KG1 (cell line): ENCODE measurements around the gene BGN.

ENCODE experiments used
- DNase-seq: peaks from one replicate; lab custom pipeline; 2025; lab: John Stamatoyannopoulos, UW

BGN gene

DNA sequence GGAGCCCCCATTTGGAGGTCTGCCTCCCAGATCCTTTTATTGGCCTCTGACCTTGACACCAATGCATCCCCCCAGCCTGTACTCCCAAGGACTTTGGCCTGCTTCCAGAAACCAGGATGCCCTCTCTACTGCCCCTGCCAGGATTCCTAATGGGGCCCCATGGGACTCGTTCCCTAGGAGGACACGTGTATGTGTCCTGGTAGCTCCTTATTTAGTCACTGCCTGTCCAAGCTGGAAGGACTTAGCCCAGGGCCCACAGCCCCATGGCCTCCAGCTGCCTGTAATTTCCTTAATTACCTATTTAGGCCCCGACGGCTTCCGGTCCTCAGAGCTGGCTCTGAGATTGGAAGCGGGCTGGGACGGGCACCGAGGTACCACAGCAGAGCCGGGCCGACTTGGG lies 32.0 kb downstream of the BGN start:
- DNase-seq: no peak

DNA sequence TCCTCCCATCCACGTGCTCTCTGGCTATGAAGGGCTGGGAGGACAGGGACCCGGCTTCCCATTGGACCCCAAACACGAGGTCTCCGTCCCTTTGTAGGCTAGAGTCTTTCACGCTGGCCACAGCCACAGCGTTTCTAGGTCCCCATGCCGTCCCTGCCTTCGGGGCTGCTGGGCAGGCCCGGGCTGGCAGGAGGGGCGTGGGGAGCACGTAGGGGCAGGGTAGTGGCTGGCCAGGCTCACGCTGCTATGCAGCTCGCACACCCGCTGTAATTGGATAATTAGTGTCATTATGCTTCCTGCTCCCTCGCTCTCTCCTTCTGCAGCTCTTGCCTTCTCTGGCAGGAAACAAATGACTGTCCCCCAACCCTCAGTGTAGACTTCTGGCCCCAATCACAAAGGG lies 32.4 kb downstream of the BGN start:
- no peak for DNase-seq

GRCh38 chrX:153530411-153531129 lies 35.8 kb downstream of the BGN start:
- DNase-seq: no peak

DNA sequence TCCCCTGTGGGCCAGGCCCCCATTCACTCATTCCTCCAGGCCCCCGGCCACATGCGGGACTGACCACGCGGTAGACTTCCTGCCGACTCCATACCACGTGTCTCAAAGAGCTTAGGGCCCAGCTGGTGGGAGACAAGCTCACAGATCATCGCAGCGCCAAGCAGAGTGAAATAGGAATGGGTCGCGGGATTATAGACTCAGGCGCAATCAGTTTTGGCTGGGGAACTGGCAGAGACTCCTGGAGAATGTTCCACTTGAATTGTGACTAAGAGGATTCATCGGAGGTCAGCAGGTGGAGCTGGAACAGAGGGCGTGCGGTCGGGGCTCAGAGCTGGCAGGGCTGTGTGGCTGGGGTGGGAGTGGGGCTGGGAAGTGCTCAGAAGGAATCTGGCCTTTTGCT lies 38.3 kb downstream of the BGN start:
- no peak for DNase-seq

DNA sequence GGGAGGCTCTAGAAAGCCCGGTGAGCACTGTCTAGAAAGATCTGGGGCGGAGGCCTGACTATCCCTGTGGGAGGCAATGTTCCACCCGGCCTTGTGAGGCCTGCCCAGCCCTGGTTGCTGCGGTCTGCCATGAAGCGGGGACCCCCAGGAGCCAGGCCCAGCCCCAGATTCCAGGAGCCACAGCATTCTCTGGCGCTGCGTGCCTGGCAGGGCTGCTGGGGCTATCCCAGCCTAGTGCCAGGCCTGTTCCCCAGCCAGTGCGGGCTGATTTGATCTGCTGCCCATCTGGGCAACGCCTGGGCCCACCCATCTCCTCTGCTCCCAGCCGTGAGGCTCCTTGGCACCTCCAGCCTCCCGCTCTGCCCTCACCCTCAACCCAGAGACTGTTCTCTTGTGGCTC lies 42.3 kb downstream of the BGN start:
- DNase-seq: no peak

GRCh38 chrX:153537526-153538295 lies 42.9 kb downstream of the BGN start:
- DNase-seq: no peak

DNA sequence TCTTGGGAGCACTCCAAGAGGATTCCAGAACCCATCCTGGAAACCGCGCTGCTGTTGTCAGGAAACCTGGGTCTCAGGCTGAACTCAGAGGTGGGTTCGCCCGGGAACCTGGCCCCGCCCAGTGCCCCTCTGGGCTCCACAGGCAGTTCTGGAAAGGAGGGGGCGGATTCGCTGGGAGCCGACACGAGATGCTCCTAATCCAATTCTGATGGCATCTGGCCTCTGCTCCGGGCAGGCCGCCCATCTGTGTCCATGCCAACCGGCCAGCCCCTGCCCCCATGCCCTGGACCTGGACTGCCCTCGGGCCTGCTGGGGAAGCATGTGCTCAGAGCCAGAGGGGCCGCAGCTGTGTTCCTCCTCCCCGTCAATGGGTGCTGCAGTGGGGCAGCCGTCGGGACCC lies 43.6 kb downstream of the BGN start:
- no peak for DNase-seq

DNA sequence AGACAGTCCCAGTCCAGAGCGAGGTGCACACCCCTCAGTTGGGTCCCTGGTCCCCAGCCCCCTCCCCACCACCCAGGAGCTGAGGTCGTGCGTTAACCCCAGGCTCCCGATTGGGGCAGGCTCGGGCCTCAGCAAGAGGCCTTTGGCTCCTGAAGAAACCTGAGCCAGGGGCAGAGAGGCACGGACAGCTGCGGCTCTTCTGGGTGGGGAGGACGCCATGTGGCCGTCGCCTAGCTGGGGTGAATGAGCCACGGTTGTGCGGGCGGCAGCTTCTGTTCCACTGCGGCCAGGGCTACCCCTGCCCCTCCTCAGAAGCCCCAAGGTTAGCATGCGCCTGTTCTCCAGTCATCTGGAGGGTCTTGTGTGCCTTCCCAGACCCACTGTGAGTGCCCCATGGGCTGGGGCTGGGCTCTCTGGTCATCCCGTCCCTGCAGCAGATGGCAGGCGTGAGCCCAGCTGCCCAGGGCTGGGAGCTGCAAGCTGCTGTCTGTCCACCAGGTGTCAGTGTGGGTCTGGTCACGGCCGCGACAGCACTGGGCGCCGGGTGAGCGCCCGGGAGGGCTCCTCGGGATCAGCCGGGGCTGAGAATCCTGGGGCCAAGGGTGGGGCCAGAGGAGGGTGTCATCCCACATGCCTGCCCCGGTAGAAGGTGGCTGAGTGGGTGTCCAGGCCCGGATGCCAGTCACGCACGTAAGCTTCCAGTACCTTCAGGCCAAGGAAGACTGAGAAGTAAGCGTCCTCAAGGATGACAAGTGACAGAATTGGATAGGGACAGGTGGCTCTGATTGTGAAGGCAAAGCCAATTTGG lies 44.6 kb downstream of the BGN start:
- peak; percentile 4 for DNase-seq

GRCh38 chrX:153539979-153540358 lies 45.2 kb downstream of the BGN start:
- DNase-seq: no peak

DNA sequence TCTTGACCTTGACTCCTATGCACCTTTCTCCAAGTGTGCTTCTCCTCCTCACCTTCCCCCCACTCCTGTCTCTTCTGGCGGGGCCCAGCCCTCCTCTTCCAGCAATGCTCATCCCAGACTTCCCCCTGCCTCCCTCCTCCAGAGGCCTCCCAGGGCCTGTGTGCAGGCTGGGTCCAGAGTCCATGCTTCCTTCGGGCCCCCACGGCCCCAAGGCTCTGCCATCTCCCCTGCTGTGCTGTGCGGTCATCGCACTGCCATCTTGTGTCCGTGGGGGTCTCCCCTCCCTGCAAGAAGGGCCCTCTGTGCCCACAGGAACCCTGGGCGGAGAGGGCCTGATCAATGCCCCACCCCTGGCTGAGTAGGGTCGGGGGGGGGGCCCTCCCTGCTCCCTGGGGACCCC lies 49.9 kb downstream of the BGN start:
- no peak for DNase-seq

GRCh38 chrX:153546386-153546785 lies 51.6 kb downstream of the BGN start:
- no peak for DNase-seq

DNA sequence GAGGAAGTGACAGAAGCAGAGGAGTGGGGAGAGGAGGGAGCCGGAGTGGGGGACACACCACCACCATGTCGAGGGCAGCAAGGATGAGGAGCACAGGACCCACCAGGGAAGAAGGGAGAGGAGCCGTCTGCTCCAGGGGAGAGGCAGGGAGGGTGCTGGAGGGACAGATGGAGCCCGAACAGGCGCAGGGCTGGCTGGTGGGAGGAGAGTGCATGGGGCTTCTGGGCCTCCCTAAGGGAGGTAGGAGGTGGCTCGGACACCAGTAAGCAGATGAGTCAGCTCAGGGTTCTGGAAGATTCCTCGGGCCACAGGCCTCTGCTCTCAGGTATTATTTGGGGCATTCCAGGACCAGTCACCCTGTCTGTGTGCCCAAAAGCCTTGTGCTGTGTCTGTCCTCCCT lies 52.4 kb downstream of the BGN start:
- no peak for DNase-seq

- DNase-seq: no peak
Measured at GRCh38 chrX:153549231-153549630, 54.5 kb downstream of the BGN start.

GRCh38 chrX:153549807-153550206 lies 55.0 kb downstream of the BGN start:
- no peak for DNase-seq

GRCh38 chrX:153551135-153551534 lies 56.4 kb downstream of the BGN start:
- no peak for DNase-seq

GRCh38 chrX:153554519-153555167 lies 59.9 kb downstream of the BGN start:
- DNase-seq: no peak

- DNase-seq: no peak
Measured at GRCh38 chrX:153556767-153557166, 62.0 kb downstream of the BGN start.

DNA sequence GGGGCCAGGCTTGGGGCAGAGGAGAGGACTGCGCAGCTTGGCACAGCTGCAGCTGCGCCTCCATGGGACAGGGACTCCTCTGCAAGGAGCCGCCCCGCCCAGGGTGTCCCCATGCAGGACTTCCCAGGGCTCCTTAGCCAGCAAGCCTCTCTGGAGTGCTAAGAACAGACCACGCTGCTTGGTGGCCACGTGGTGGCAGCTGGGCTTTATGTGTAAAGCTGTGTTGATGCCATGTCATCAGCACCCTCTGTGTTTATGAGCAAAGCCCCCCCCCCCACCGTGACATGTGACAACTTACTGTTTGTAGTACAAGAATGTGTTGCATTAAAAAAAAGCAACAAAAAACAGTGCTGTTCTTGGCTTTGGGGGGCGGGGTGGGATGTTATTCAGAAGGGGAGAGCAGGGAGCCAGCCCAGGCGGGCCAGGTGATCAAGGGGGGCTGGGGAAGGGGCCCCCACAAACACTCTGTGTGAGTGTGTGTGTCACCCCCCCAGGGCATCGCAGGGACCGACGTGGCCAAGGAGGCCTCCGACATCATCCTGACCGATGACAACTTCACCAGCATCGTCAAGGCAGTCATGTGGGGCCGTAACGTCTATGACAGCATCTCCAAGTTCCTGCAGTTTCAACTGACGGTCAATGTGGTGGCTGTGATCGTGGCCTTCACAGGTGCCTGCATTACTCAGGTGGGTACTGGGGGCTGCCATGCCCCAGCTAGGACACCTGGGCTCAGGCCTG lies 63.0 kb downstream of the BGN start:
- no peak for DNase-seq
